GM18868 (cell line): Measurements from ENCODE around the gene WDR86.

Experiments used
- ATAC-seq: cut with Tn5 transposase; IDR thresholded peaks from one replicate; pipeline ENCODE4 v1.9.1; 2021; ENCODE audit warnings: mild to moderate bottlenecking, moderate library complexity; ENCODE audit not compliant: unreplicated experiment

The WDR86 gene

GRCh38 chr7:151408839-151409666, 785 bp downstream of the WDR86 start:
- peak; percentile 49 for ATAC-seq

- ATAC-seq, result no peak
Measured at GRCh38 chr7:151408498-151408838, 1.4 kb downstream of the WDR86 start.

GRCh38 chr7:151406886-151407583, 2.8 kb downstream of the WDR86 start:
- ATAC-seq, result no peak

- ATAC-seq, result no peak
Measured at GRCh38 chr7:151406051-151406875, 3.6 kb downstream of the WDR86 start.

- no peak for ATAC-seq
Measured at GRCh38 chr7:151405588-151405987, 4.2 kb downstream of the WDR86 start.

- ATAC-seq, result no peak
Measured at GRCh38 chr7:151405056-151405455, 4.8 kb downstream of the WDR86 start.

- ATAC-seq, result no peak
Measured at GRCh38 chr7:151404216-151405011, 5.4 kb downstream of the WDR86 start.

GRCh38 chr7:151403764-151404163, 6.1 kb downstream of the WDR86 start:
- ATAC-seq, result no peak

GRCh38 chr7:151402029-151402835, 7.6 kb downstream of the WDR86 start:
- ATAC-seq, result no peak

GRCh38 chr7:151400626-151401315, 9.1 kb downstream of the WDR86 start:
- peak; percentile 98 for ATAC-seq

GRCh38 chr7:151399906-151400305, 9.9 kb downstream of the WDR86 start:
- ATAC-seq, result no peak

- ATAC-seq, result no peak
Measured at GRCh38 chr7:151399305-151399601, 10.6 kb downstream of the WDR86 start.

- ATAC-seq, result no peak
Measured at GRCh38 chr7:151398446-151399304, 11.2 kb downstream of the WDR86 start.

GRCh38 chr7:151397026-151397425, 12.8 kb downstream of the WDR86 start:
- ATAC-seq, result no peak

- ATAC-seq, result no peak
Measured at GRCh38 chr7:151396328-151396970, 13.4 kb downstream of the WDR86 start.

- ATAC-seq, result no peak
Measured at GRCh38 chr7:151395036-151395367, 14.8 kb downstream of the WDR86 start.

- no peak for ATAC-seq
Measured at GRCh38 chr7:151394076-151395035, 15.5 kb downstream of the WDR86 start.
